ENCODE data around the gene GRM5.
"Not testable (repeated sequence)": the region's sequence is repeated elsewhere in the genome, so short reads cannot be mapped to it uniquely, and the experiment has no call there.

The GRM5 gene

GRCh38 chr11:89047159-89047558, 18.6 kb downstream of the GRM5 start:
- H3K9me3 ChIP-seq (ENCODE audit: control insufficient read depth, low read length); DNase-seq (ENCODE audit: low read depth); H3K27me3 ChIP-seq (replicated peaks; ENCODE audit: control insufficient read depth, insufficient read depth, low read length); H3K4me3 ChIP-seq (ENCODE audit: low read length); H3K36me3 ChIP-seq (ENCODE audit: control insufficient read depth, insufficient read depth, low read length, severe bottlenecking); H3K4me1 ChIP-seq (ENCODE audit: control insufficient read depth, insufficient read depth, low read length); H3K9ac ChIP-seq (ENCODE audit: low read length): not testable (repeated sequence)

GRCh38 chr11:89043861-89044588, 21.8 kb downstream of the GRM5 start:
- not testable (repeated sequence) for H3K27me3 ChIP-seq (replicated peaks; ENCODE audit: control insufficient read depth, insufficient read depth, low read length); H3K4me1 ChIP-seq (ENCODE audit: control insufficient read depth, insufficient read depth, low read length); H3K4me3 ChIP-seq (ENCODE audit: low read length); DNase-seq (ENCODE audit: low read depth); H3K9me3 ChIP-seq (ENCODE audit: control insufficient read depth, low read length); H3K36me3 ChIP-seq (ENCODE audit: control insufficient read depth, insufficient read depth, low read length, severe bottlenecking); H3K9ac ChIP-seq (ENCODE audit: low read length)

GRCh38 chr11:89029671-89030070, 36.1 kb downstream of the GRM5 start:
- not testable (repeated sequence) for H3K4me3 ChIP-seq (ENCODE audit: low read length); H3K27me3 ChIP-seq (replicated peaks; ENCODE audit: control insufficient read depth, insufficient read depth, low read length); DNase-seq (ENCODE audit: low read depth); H3K36me3 ChIP-seq (ENCODE audit: control insufficient read depth, insufficient read depth, low read length, severe bottlenecking); H3K9ac ChIP-seq (ENCODE audit: low read length); H3K9me3 ChIP-seq (ENCODE audit: control insufficient read depth, low read length); H3K4me1 ChIP-seq (ENCODE audit: control insufficient read depth, insufficient read depth, low read length)

GRCh38 chr11:89021339-89021738, 44.4 kb downstream of the GRM5 start:
- DNase-seq (ENCODE audit: low read depth) = no peak
- H3K36me3 ChIP-seq (ENCODE audit: control insufficient read depth, insufficient read depth, low read length, severe bottlenecking) = no peaks in the 10 kb centered on the region
- H3K9ac ChIP-seq (ENCODE audit: low read length) = no peak overlapping the region
- no peaks in the 10 kb centered on the region for H3K9me3 ChIP-seq (ENCODE audit: control insufficient read depth, low read length)
- H3K27me3 ChIP-seq (replicated peaks; ENCODE audit: control insufficient read depth, insufficient read depth, low read length) = no peaks in the 10 kb centered on the region
- no peaks in the 10 kb centered on the region for H3K4me1 ChIP-seq (ENCODE audit: control insufficient read depth, insufficient read depth, low read length)
- H3K4me3 ChIP-seq (ENCODE audit: low read length) = no peak overlapping the region

GRCh38 chr11:89019827-89020547, 45.8 kb downstream of the GRM5 start:
- not testable (repeated sequence) for DNase-seq (ENCODE audit: low read depth); H3K9ac ChIP-seq (ENCODE audit: low read length); H3K4me3 ChIP-seq (ENCODE audit: low read length); H3K36me3 ChIP-seq (ENCODE audit: control insufficient read depth, insufficient read depth, low read length, severe bottlenecking); H3K9me3 ChIP-seq (ENCODE audit: control insufficient read depth, low read length); H3K4me1 ChIP-seq (ENCODE audit: control insufficient read depth, insufficient read depth, low read length); H3K27me3 ChIP-seq (replicated peaks; ENCODE audit: control insufficient read depth, insufficient read depth, low read length)

- Histone ChIP-seq H3K27me3 (replicated peaks; ENCODE audit: control insufficient read depth, insufficient read depth, low read length) (no peaks in the 10 kb centered on the region), H3K36me3 (ENCODE audit: control insufficient read depth, insufficient read depth, low read length, severe bottlenecking) (no peaks in the 10 kb centered on the region), H3K4me1 (ENCODE audit: control insufficient read depth, insufficient read depth, low read length) (no peaks in the 10 kb centered on the region), H3K4me3 (ENCODE audit: low read length) (no peak overlapping the region), H3K9ac (ENCODE audit: low read length) (no peak overlapping the region), H3K9me3 (ENCODE audit: control insufficient read depth, low read length) (no peaks in the 10 kb centered on the region)
- DNase-seq (ENCODE audit: low read depth) = no peak
Measured at GRCh38 chr11:89016214-89016613, 49.6 kb downstream of the GRM5 start.

GRCh38 chr11:89015614-89016013, 50.2 kb downstream of the GRM5 start:
- Histone ChIP-seq H3K9me3 (ENCODE audit: control insufficient read depth, low read length) (no peaks in the 10 kb centered on the region), H3K9ac (ENCODE audit: low read length) (no peak overlapping the region), H3K36me3 (ENCODE audit: control insufficient read depth, insufficient read depth, low read length, severe bottlenecking) (no peaks in the 10 kb centered on the region), H3K27me3 (replicated peaks; ENCODE audit: control insufficient read depth, insufficient read depth, low read length) (no peaks in the 10 kb centered on the region), H3K4me3 (ENCODE audit: low read length) (no peak overlapping the region), H3K4me1 (ENCODE audit: control insufficient read depth, insufficient read depth, low read length) (no peaks in the 10 kb centered on the region)
- no peak for DNase-seq (ENCODE audit: low read depth)

- not testable (repeated sequence) for DNase-seq (ENCODE audit: low read depth); H3K9me3 ChIP-seq (ENCODE audit: control insufficient read depth, low read length); H3K4me1 ChIP-seq (ENCODE audit: control insufficient read depth, insufficient read depth, low read length); H3K36me3 ChIP-seq (ENCODE audit: control insufficient read depth, insufficient read depth, low read length, severe bottlenecking); H3K9ac ChIP-seq (ENCODE audit: low read length); H3K4me3 ChIP-seq (ENCODE audit: low read length); H3K27me3 ChIP-seq (replicated peaks; ENCODE audit: control insufficient read depth, insufficient read depth, low read length)
Measured at GRCh38 chr11:89000852-89001251, 64.9 kb downstream of the GRM5 start.

GRCh38 chr11:88979641-88980040, 86.1 kb downstream of the GRM5 start:
- H3K36me3 ChIP-seq (ENCODE audit: control insufficient read depth, insufficient read depth, low read length, severe bottlenecking) = no peaks in the 10 kb centered on the region
- H3K27me3 ChIP-seq (replicated peaks; ENCODE audit: control insufficient read depth, insufficient read depth, low read length) = no peaks in the 10 kb centered on the region
- H3K4me3 ChIP-seq (ENCODE audit: low read length) = no peak overlapping the region
- H3K9ac ChIP-seq (ENCODE audit: low read length) = no peak overlapping the region
- no peaks in the 10 kb centered on the region for H3K9me3 ChIP-seq (ENCODE audit: control insufficient read depth, low read length)
- H3K4me1 ChIP-seq (ENCODE audit: control insufficient read depth, insufficient read depth, low read length) = peaks cover 8% of the 10 kb centered on the region
- no peak for DNase-seq (ENCODE audit: low read depth)

- H3K4me1 ChIP-seq (ENCODE audit: control insufficient read depth, insufficient read depth, low read length); DNase-seq (ENCODE audit: low read depth); H3K36me3 ChIP-seq (ENCODE audit: control insufficient read depth, insufficient read depth, low read length, severe bottlenecking); H3K9me3 ChIP-seq (ENCODE audit: control insufficient read depth, low read length); H3K4me3 ChIP-seq (ENCODE audit: low read length); H3K27me3 ChIP-seq (replicated peaks; ENCODE audit: control insufficient read depth, insufficient read depth, low read length); H3K9ac ChIP-seq (ENCODE audit: low read length): not testable (repeated sequence)
Measured at GRCh38 chr11:88978992-88979391, 86.8 kb downstream of the GRM5 start.

GRCh38 chr11:88975441-88975840, 90.3 kb downstream of the GRM5 start:
- not testable (repeated sequence) for H3K9ac ChIP-seq (ENCODE audit: low read length); H3K27me3 ChIP-seq (replicated peaks; ENCODE audit: control insufficient read depth, insufficient read depth, low read length); H3K9me3 ChIP-seq (ENCODE audit: control insufficient read depth, low read length); DNase-seq (ENCODE audit: low read depth); H3K4me1 ChIP-seq (ENCODE audit: control insufficient read depth, insufficient read depth, low read length); H3K4me3 ChIP-seq (ENCODE audit: low read length); H3K36me3 ChIP-seq (ENCODE audit: control insufficient read depth, insufficient read depth, low read length, severe bottlenecking)

GRCh38 chr11:88972210-88972609, 93.6 kb downstream of the GRM5 start:
- Histone ChIP-seq H3K27me3 (replicated peaks; ENCODE audit: control insufficient read depth, insufficient read depth, low read length) (no peaks in the 10 kb centered on the region), H3K9me3 (ENCODE audit: control insufficient read depth, low read length) (no peaks in the 10 kb centered on the region)

More at GRCh38 chr11:88972210-88972609, 93.6 kb downstream of the GRM5 start:
- DNase-seq (ENCODE audit: low read depth) = no peak
- no peak overlapping the region for H3K9ac ChIP-seq (ENCODE audit: low read length)
- H3K36me3 ChIP-seq (ENCODE audit: control insufficient read depth, insufficient read depth, low read length, severe bottlenecking) = no peaks in the 10 kb centered on the region
- H3K4me3 ChIP-seq (ENCODE audit: low read length) = no peak overlapping the region
- H3K4me1 ChIP-seq (ENCODE audit: control insufficient read depth, insufficient read depth, low read length) = no peaks in the 10 kb centered on the region
